Activated CD8-positive, alpha-beta T cell treated with anti-CD3 and anti-CD28 coated beads for 36 hours (primary cell): Measurements from ENCODE around the gene UMOD. TPM values are rescaled to one million over a fixed set of nuclear protein-coding genes. Genes with fewer than 3 reads are reported as not detected.

Experiments used
- ATAC-seq: fragments of 200-7000 bp; cut with Tn5 transposase; one replicate; pipeline ENCODE4 v1.10.0; 2021; ENCODE audit warnings: mild to moderate bottlenecking, moderate library complexity
- CTCF ChIA-PET: fragments of 350-600 bp; sonication (Branson Sonifier 250); formaldehyde crosslinking; loops from one replicate; lab custom pipeline; 2021; ENCODE audit warnings: antibody characterized with exemption; lab: Charles Lee
- POLR2A ChIA-PET: fragments of 350-600 bp; sonication (Branson Sonifier 250); formaldehyde crosslinking; loops from one replicate; lab custom pipeline; 2021; ENCODE audit warnings: antibody characterized with exemption; lab: Charles Lee
- DNase-seq: peaks from one replicate; pipeline ENCODE4 v3.0.0-alpha.2; 2020
- H3K27ac Mint-ChIP-seq: one replicate; pipeline ENCODE4 v1.8.0; 2021; ENCODE audit warnings: mild to moderate bottlenecking, mixed read lengths
- H3K27me3 Mint-ChIP-seq: one replicate; pipeline ENCODE4 v1.8.0; 2021; ENCODE audit warnings: mixed read lengths
- H3K36me3 Mint-ChIP-seq: one replicate; pipeline ENCODE4 v1.8.0; 2021; ENCODE audit warnings: low read depth, mixed read lengths
- H3K4me1 Mint-ChIP-seq: one replicate; pipeline ENCODE4 v1.8.0; 2021; ENCODE audit warnings: low read depth, mixed read lengths
- H3K4me3 Mint-ChIP-seq: one replicate; pipeline ENCODE4 v1.8.0; 2021; ENCODE audit warnings: mild to moderate bottlenecking, moderate library complexity, mixed read lengths
- H3K9me3 Mint-ChIP-seq: one replicate; pipeline ENCODE4 v1.8.0; 2021; ENCODE audit warnings: mixed read lengths
- intact Hi-C: fragments of 100-400 bp; cut with micrococcal nuclease; formaldehyde crosslinking; loops from one replicate; pipeline ENCODE4 v1.10.0; 2022
- total RNA-seq, 2 experiments: library from RNA; stranded (reverse); gene quantifications; one replicate each; pipeline ENCODE4 v1.2.3, GENCODE V29; 2021
- TF ChIP-seq, protein P1 (sequence below): fragments of 200-600 bp; IDR thresholded peaks from one replicate; pipeline ENCODE4 v1.8.0; 2022; ENCODE audit warnings: antibody characterized with exemption, mild to moderate bottlenecking

The UMOD gene
- total RNA-seq, 2 experiments from 2014 or later: not detected

GRCh38 chr16:20320592-20320991 lies 31.9 kb downstream of the UMOD start:
- Mint-ChIP-seq H3K27me3 (peaks cover 1% of the 10 kb centered on the region), H3K4me1 (no peaks in the 10 kb centered on the region), H3K36me3 (no peaks in the 10 kb centered on the region), H3K4me3 (no peak overlapping the region), H3K9me3 (no peaks in the 10 kb centered on the region), H3K27ac (no peak overlapping the region)
- POLR2A ChIA-PET: no interaction called here
- DNase-seq: no peak
- intact Hi-C loops: no loop called here
- no peak for ATAC-seq
- TF ChIP-seq, protein P1, sequence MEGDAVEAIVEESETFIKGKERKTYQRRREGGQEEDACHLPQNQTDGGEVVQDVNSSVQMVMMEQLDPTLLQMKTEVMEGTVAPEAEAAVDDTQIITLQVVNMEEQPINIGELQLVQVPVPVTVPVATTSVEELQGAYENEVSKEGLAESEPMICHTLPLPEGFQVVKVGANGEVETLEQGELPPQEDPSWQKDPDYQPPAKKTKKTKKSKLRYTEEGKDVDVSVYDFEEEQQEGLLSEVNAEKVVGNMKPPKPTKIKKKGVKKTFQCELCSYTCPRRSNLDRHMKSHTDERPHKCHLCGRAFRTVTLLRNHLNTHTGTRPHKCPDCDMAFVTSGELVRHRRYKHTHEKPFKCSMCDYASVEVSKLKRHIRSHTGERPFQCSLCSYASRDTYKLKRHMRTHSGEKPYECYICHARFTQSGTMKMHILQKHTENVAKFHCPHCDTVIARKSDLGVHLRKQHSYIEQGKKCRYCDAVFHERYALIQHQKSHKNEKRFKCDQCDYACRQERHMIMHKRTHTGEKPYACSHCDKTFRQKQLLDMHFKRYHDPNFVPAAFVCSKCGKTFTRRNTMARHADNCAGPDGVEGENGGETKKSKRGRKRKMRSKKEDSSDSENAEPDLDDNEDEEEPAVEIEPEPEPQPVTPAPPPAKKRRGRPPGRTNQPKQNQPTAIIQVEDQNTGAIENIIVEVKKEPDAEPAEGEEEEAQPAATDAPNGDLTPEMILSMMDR: no peak
- CTCF ChIA-PET: interaction anchor here (1.4 kb wide), 1 partner anchor 20 kb away, joined by 9 read pairs; no protein-coding TSS in a partner anchor

- peaks cover 1% of the 10 kb centered on the region for H3K27me3 Mint-ChIP-seq
- POLR2A ChIA-PET: no interaction called here
- no peaks in the 10 kb centered on the region for H3K4me1 Mint-ChIP-seq
- no peak overlapping the region for H3K27ac Mint-ChIP-seq
- intact Hi-C loops: no loop called here
- H3K36me3 Mint-ChIP-seq: no peaks in the 10 kb centered on the region
- CTCF ChIA-PET: interaction anchor here (1.4 kb wide), 1 partner anchor 19 kb away, joined by 9 read pairs; no protein-coding TSS in a partner anchor
- ATAC-seq (no peak), DNase-seq (no peak)
- no peaks in the 10 kb centered on the region for H3K9me3 Mint-ChIP-seq
- no peak overlapping the region for H3K4me3 Mint-ChIP-seq
- TF ChIP-seq, protein P1: no peak
These were observed 32.3 kb downstream of the UMOD start for GRCh38 chr16:20320178-20320577.

- Mint-ChIP-seq H3K4me1 (no peaks in the 10 kb centered on the region), H3K36me3 (no peaks in the 10 kb centered on the region), H3K27ac (no peak overlapping the region), H3K9me3 (no peaks in the 10 kb centered on the region), H3K4me3 (no peak overlapping the region), H3K27me3 (peaks cover 1% of the 10 kb centered on the region)
- CTCF ChIA-PET: interaction anchor here (1.4 kb wide), 1 partner anchor 18 kb away, joined by 9 read pairs; no protein-coding TSS in a partner anchor
- no peak for DNase-seq
- TF ChIP-seq, protein P1: no peak
- POLR2A ChIA-PET: no interaction called here
- intact Hi-C loops: no loop called here
- no peak for ATAC-seq
These were observed 33.1 kb downstream of the UMOD start for GRCh38 chr16:20319406-20319805.

GRCh38 chr16:20318437-20318836 lies 34.1 kb downstream of the UMOD start:
- CTCF ChIA-PET: no interaction called here

DNA sequence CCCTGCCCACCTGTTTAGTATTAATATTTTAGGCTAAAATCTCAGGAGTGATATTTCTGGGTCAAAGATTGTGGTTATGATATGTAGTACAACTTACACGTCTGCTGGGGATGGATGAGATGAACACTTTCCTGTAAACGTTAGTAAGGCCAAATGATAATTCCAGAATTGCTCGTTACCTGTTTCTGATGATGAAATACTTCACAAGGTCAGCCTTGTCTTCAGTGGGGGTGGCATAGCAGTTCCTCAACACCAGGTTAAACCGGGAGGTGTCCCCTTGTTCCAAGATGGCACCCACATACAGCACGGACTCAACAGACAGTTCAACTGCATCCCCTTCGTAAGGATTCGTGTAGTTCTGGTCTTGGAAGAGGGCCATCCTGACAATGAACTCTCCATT lies 34.5 kb downstream of the UMOD start:
- Mint-ChIP-seq H3K9me3 (no peaks in the 10 kb centered on the region), H3K4me1 (no peaks in the 10 kb centered on the region), H3K27me3 (peaks cover 1% of the 10 kb centered on the region), H3K36me3 (no peaks in the 10 kb centered on the region), H3K4me3 (no peak overlapping the region), H3K27ac (no peak overlapping the region)
- ATAC-seq (no peak), DNase-seq (no peak)
- CTCF ChIA-PET: no interaction called here
- TF ChIP-seq, protein P1: no peak
- POLR2A ChIA-PET: no interaction called here
- intact Hi-C loops: no loop called here

More at GRCh38 chr16:20318437-20318836, 34.1 kb downstream of the UMOD start:
- Mint-ChIP-seq H3K27me3 (peaks cover 1% of the 10 kb centered on the region), H3K36me3 (no peaks in the 10 kb centered on the region), H3K4me3 (no peak overlapping the region), H3K9me3 (no peaks in the 10 kb centered on the region), H3K4me1 (no peaks in the 10 kb centered on the region), H3K27ac (no peak overlapping the region)
- no peak for ATAC-seq
- no peak for DNase-seq
- TF ChIP-seq, protein P1: no peak
- intact Hi-C loops: no loop called here
- POLR2A ChIA-PET: no interaction called here
